MM.1S (cell line): ENCODE results near the gene TRABD2B.

Source experiments
- EZH2phosphoT487 ChIP-seq: fragments of 300-600 bp; sonication (generic); IDR thresholded peaks from 2 replicates; pipeline ENCODE4 v1.6.1; 2018; ENCODE audit warnings: antibody characterized with exemption, low read length
- TF ChIP-seq, protein P1 (sequence below): fragments of 300-600 bp; sonication (generic); IDR thresholded peaks from 2 replicates; pipeline ENCODE4 v1.5.1; 2016; ENCODE audit warnings: antibody characterized with exemption, low read length, mixed read lengths

DNA sequence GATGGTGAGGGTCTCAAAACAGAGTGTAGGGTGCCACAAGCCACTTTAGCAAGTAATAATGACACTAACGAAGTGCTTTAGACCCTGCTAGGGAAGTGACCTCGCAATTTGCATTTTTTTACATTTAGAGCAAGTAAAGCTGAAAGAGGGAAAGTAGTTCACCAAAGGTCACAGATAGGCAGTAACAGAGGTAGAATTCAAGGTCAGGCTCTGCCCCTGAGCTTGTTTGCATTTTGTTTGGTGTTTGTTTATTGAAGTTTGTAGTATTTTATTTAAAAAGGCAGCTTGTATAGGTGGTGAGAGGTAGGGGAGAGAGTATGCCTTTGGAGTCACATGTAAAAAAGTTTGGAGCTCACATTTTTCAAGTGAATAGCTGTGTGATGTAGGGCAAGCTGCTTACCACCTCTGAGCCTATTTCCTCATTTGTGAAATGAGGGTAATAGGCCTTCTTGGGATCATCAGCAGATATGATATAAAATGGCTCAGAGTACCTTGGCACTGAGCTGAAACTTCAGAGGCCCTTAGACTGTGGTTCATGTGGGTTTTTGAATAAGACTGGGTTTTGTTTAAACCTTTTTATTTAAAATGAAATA, 142.5 kb downstream of the TRABD2B start:
- no peak for TF ChIP-seq EZH2phosphoT487
- TF ChIP-seq, protein P1, sequence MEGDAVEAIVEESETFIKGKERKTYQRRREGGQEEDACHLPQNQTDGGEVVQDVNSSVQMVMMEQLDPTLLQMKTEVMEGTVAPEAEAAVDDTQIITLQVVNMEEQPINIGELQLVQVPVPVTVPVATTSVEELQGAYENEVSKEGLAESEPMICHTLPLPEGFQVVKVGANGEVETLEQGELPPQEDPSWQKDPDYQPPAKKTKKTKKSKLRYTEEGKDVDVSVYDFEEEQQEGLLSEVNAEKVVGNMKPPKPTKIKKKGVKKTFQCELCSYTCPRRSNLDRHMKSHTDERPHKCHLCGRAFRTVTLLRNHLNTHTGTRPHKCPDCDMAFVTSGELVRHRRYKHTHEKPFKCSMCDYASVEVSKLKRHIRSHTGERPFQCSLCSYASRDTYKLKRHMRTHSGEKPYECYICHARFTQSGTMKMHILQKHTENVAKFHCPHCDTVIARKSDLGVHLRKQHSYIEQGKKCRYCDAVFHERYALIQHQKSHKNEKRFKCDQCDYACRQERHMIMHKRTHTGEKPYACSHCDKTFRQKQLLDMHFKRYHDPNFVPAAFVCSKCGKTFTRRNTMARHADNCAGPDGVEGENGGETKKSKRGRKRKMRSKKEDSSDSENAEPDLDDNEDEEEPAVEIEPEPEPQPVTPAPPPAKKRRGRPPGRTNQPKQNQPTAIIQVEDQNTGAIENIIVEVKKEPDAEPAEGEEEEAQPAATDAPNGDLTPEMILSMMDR: no peak
